H1 (cell line): ENCODE measurements around the gene XPNPEP2. TPM values are rescaled to one million over a fixed set of nuclear protein-coding genes. Genes with fewer than 3 reads are reported as not detected.

Experiments
- CTCF ChIA-PET: fragments of 300-600 bp; sonication (Branson Sonifier 250); formaldehyde crosslinking; loops from one replicate; lab custom pipeline; 2021; ENCODE audit not compliant: partially characterized antibody; lab: Charles Lee
- POLR2A ChIA-PET: fragments of 300-600 bp; sonication (Branson Sonifier 250); formaldehyde crosslinking; loops from one replicate; lab custom pipeline; 2021; ENCODE audit warnings: inconsistent platforms; ENCODE audit not compliant: partially characterized antibody; lab: Charles Lee
- DNase-seq, 2 experiments: peaks; one replicate each; pipeline versions ENCODE4 v3.0.0 to v3.0.0-alpha.2; 2010 to 2022; ENCODE audit warnings: low spot score in 2 of 2, low read depth in 1 of 2, mixed read lengths in 1 of 2
- FAIRE-seq: peaks from 2 replicates; lab custom pipeline; 2011; peaks lifted over from hg19 to GRCh38; lab: Jason Lieb, UNC
- H2AFZ ChIP-seq: 2 replicates; pipeline ENCODE4 v1.8.1; 2012; ENCODE audit warnings: low read length, inconsistent platforms
- H2AK5ac ChIP-seq: 2 replicates; pipeline ENCODE4 v1.6.1; 2013; ENCODE audit warnings: low read depth, low read length
- H2BK120ac ChIP-seq: replicated peaks from 2 replicates; pipeline ENCODE3; 2013; ENCODE audit warnings: low read depth, low read length, inconsistent platforms
- H2BK12ac ChIP-seq: 2 replicates; pipeline ENCODE4 v1.6.1; 2013; ENCODE audit warnings: low read depth, low read length
- H2BK15ac ChIP-seq: 2 replicates; pipeline ENCODE4 v1.6.1; 2013; ENCODE audit warnings: low read length
- H2BK20ac ChIP-seq: 2 replicates; pipeline ENCODE4 v1.6.1; 2013; ENCODE audit warnings: low read length
- H2BK5ac ChIP-seq: 2 replicates; pipeline ENCODE4 v1.6.1; 2013; ENCODE audit warnings: low read depth, low read length
- H3K14ac ChIP-seq: 2 replicates; pipeline ENCODE4 v1.6.1; 2013; ENCODE audit warnings: inconsistent platforms; ENCODE audit not compliant: insufficient read length
- H3K18ac ChIP-seq: 2 replicates; pipeline ENCODE4 v1.6.1; 2013; ENCODE audit warnings: low read length; ENCODE audit errors: extremely low read depth
- H3K23ac ChIP-seq: 2 replicates; pipeline ENCODE4 v1.6.1; 2013; ENCODE audit warnings: inconsistent platforms; ENCODE audit not compliant: insufficient read length
- H3K23me2 ChIP-seq: 2 replicates; pipeline ENCODE4 v1.6.1; 2013; ENCODE audit warnings: low read depth, low read length
- H3K27ac ChIP-seq: 2 replicates; pipeline ENCODE4 v1.6.1; 2011; ENCODE audit warnings: low read depth, low read length, inconsistent platforms
- H3K27me3 ChIP-seq, 4 experiments: replicated peaks in 1 of 4; 1 replicate in 1 of 4; 2 replicates in 3 of 4; pipeline versions ENCODE4 v1.6.1 to v1.8.1; 2011 to 2013; ENCODE audit warnings: low read length in 3 of 4, mild to moderate bottlenecking in 3 of 4, inconsistent platforms in 2 of 4, mixed read lengths in 2 of 4, moderate library complexity in 1 of 4; ENCODE audit not compliant: control insufficient read depth in 3 of 4, insufficient read depth in 3 of 4; ENCODE audit errors: extremely low read depth in 1 of 4
- H3K36me3 ChIP-seq, 4 experiments: 2 replicates each; pipeline versions ENCODE4 v1.6.1 to v1.8.1; 2011 to 2013; ENCODE audit warnings: mild to moderate bottlenecking in 4 of 4, low read length in 3 of 4, moderate library complexity in 2 of 4, control low read depth in 1 of 4, inconsistent platforms in 1 of 4; ENCODE audit not compliant: insufficient read depth in 4 of 4, control insufficient read depth in 2 of 4
- H3K4ac ChIP-seq: replicated peaks from 2 replicates; pipeline ENCODE3; 2013; ENCODE audit warnings: low read length, low read depth, mixed read lengths, inconsistent platforms; ENCODE audit not compliant: insufficient read length
- H3K4me1 ChIP-seq, 4 experiments: replicated peaks in 1 of 4; 1 replicate in 1 of 4; 2 replicates in 3 of 4; pipeline versions ENCODE4 v1.6.1 to v1.8.1; 2011 to 2013; ENCODE audit warnings: low read length in 3 of 4, inconsistent platforms in 2 of 4, mixed read lengths in 1 of 4; ENCODE audit not compliant: insufficient read depth in 4 of 4, control insufficient read depth in 3 of 4
- H3K4me2 ChIP-seq, 2 experiments: 2 replicates each; pipeline versions ENCODE4 v1.6.1 to v1.8.1; 2011 to 2013; ENCODE audit warnings: low read depth in 2 of 2, low read length in 2 of 2, control low read depth in 1 of 2, inconsistent platforms in 1 of 2, mild to moderate bottlenecking in 1 of 2; ENCODE audit not compliant: insufficient read depth in 1 of 2
- H3K4me3 ChIP-seq, 4 experiments: fragments of 200-600, 300-600 bp in 1 of 4; sonication (generic), shearing (Covaris generic), sonication (Bioruptor Twin) in 1 of 4; 2 replicates each; pipeline versions ENCODE4 v1.5.1 to v1.8.1; 2011 to 2016; ENCODE audit warnings: low read length in 4 of 4, low read depth in 3 of 4, control low read depth in 2 of 4, inconsistent platforms in 2 of 4, mild to moderate bottlenecking in 2 of 4, mixed read lengths in 1 of 4, moderate library complexity in 1 of 4; ENCODE audit not compliant: insufficient read depth in 2 of 4; ENCODE audit errors: extremely low read depth in 1 of 4
- H3K56ac ChIP-seq: replicated peaks from 2 replicates; pipeline ENCODE3; 2013; ENCODE audit warnings: low read depth, mild to moderate bottlenecking, mixed read lengths, low read length, inconsistent platforms; ENCODE audit not compliant: insufficient read length
- H3K79me1 ChIP-seq: 2 replicates; pipeline ENCODE4 v1.6.1; 2013; ENCODE audit warnings: low read depth, low read length, control low read depth
- H3K79me2 ChIP-seq, 2 experiments: 2 replicates each; pipeline versions ENCODE4 v1.6.1 to v1.8.1; 2012 to 2013; ENCODE audit warnings: low read length in 2 of 2, mild to moderate bottlenecking in 2 of 2, inconsistent platforms in 1 of 2; ENCODE audit not compliant: insufficient read depth in 2 of 2, control insufficient read depth in 1 of 2
- H3K9ac ChIP-seq, 4 experiments: replicated peaks in 1 of 4; 1 replicate in 1 of 4; 2 replicates in 3 of 4; pipeline versions ENCODE4 v1.6.1 to v1.8.1; 2011 to 2013; ENCODE audit warnings: low read depth in 3 of 4, low read length in 3 of 4, control low read depth in 2 of 4, mild to moderate bottlenecking in 2 of 4, moderate library complexity in 2 of 4, inconsistent platforms in 1 of 4; ENCODE audit errors: extremely low read depth in 1 of 4
- H3K9me3 ChIP-seq, 2 experiments: 2 replicates each; pipeline versions ENCODE4 v1.6.1 to v1.8.1; 2012 to 2013; ENCODE audit warnings: mild to moderate bottlenecking in 2 of 2, moderate library complexity in 2 of 2, control low read depth in 1 of 2, inconsistent platforms in 1 of 2, low read depth in 1 of 2, low read length in 1 of 2, mixed read lengths in 1 of 2; ENCODE audit not compliant: insufficient read depth in 2 of 2
- H4K20me1 ChIP-seq, 2 experiments: replicated peaks in 1 of 2; 2 replicates each; pipeline versions ENCODE3 to v1.8.1; 2011 to 2013; ENCODE audit warnings: inconsistent platforms in 2 of 2, low read length in 2 of 2, mild to moderate bottlenecking in 1 of 2; ENCODE audit not compliant: insufficient read depth in 2 of 2, control insufficient read depth in 1 of 2
- H4K5ac ChIP-seq: 2 replicates; pipeline ENCODE4 v1.6.1; 2013; ENCODE audit warnings: low read length, low read depth, mixed read lengths, inconsistent platforms; ENCODE audit not compliant: insufficient read length
- H4K8ac ChIP-seq: 2 replicates; pipeline ENCODE4 v1.8.0; 2013; ENCODE audit warnings: mild to moderate bottlenecking, moderate library complexity, low read length, inconsistent platforms; ENCODE audit not compliant: insufficient read depth; ENCODE audit errors: extremely low read depth
- H4K91ac ChIP-seq: replicated peaks from 2 replicates; pipeline ENCODE3; 2013; ENCODE audit warnings: low read length, mixed read lengths, inconsistent platforms; ENCODE audit not compliant: insufficient read length
- EP300 ChIP-seq, 2 experiments: IDR thresholded peaks; 1 replicate in 1 of 2; 2 replicates in 1 of 2; pipeline ENCODE4 v1.6.1; 2011 to 2012; ENCODE audit warnings: low read depth in 2 of 2, low read length in 2 of 2, mild to moderate bottlenecking in 2 of 2, borderline replicate concordance in 1 of 2, inconsistent platforms in 1 of 2, moderate library complexity in 1 of 2
- WGBS, 2 experiments: shearing (Covaris generic) in 1 of 2; methylation state at CpG; one replicate each; pipeline versions ENCODE4 v1.1.6 to v1.1.7; 2013 to 2015; ENCODE audit warnings: low lambda C conversion rate in 2 of 2, mixed read lengths in 2 of 2, inconsistent platforms in 1 of 2, low coverage in 1 of 2, missing lambda C conversion rate in 1 of 2; ENCODE audit not compliant: insufficient replicate concordance in 2 of 2, insufficient coverage in 1 of 2, insufficient read length in 1 of 2; ENCODE audit errors: extremely low coverage in 1 of 2, missing lambda C conversion rate in 1 of 2; 5-methylcytosine and 5-hydroxymethylcytosine counted together
- polyA plus RNA-seq, 7 experiments: library from polyadenylated mRNA; depleted of rRNA in 3 of 7; stranded (reverse) in 5 of 7; unstranded in 2 of 7; fragments of >200 nt in 5 of 7; fragments of 200-250 nt in 2 of 7; gene quantifications; 1 replicate in 5 of 7; 2 replicates in 1 of 7; 4 replicates in 1 of 7; pipeline versions ENCODE4 v1.2.1 to v1.2.3, GENCODE V29; 2011 to 2013; ENCODE audit warnings: missing spikeins in 2 of 7, mixed read lengths in 2 of 7
- total RNA-seq: library from RNA; stranded (reverse); fragmentation: NEBNext Ultra II Directional; extraction: Animal tissue kit (Norgen Biotek cat#: 25700); gene quantifications from 2 replicates; pipeline ENCODE4 v1.2.1, GENCODE V29; 2021

The XPNPEP2 gene
- total and polyA plus RNA-seq, 2 of the 8 experiments (the other 6 are each of a cell fraction or from before 2014, with no cell fraction given) = 0.27 TPM; not detected in 1

DNA sequence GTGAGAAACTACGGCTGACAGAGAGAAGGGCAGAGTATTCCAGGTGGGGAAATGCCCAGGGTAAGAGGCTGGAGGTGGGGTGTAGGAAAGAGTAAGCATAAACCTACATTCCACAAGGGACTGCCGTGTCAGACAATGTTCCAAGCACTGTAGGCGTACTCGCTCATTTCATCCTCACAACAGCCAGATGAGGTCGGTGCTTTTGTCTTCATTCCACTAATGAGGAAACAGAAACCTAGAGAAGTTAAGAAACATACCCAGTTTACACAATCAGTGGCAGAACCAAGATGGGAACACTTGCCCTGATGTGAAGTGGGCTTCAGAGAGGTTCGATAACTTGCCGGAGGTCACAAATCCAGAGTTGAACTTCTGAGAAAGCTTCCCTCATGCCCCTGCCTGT is 45.6 kb downstream of the XPNPEP2 start:
- no peaks in the 10 kb centered on the region for H3K23me2 ChIP-seq
- no peaks in the 10 kb centered on the region for H3K79me1 ChIP-seq
- no peak overlapping the region for H2BK120ac ChIP-seq
- H2AFZ ChIP-seq = no peak overlapping the region
- no peak overlapping the region for H4K5ac ChIP-seq
- no peak for TF ChIP-seq EP300 (IDR thresholded peaks at IDR 0.05; ENCODE audit: borderline replicate concordance in 1 of 2, low read depth in 2 of 2, low read length in 2 of 2)
- TF ChIP-seq, all 59 proteins: peak for 0
- POLR2A ChIA-PET = no interaction called here
- Histone ChIP-seq H3K14ac (no peak overlapping the region), H3K4ac (no peak overlapping the region), H4K20me1 (no peaks in the 10 kb centered on the region), H3K18ac (no peak overlapping the region), H3K27ac (no peak overlapping the region), H4K91ac (no peak overlapping the region), H3K9ac (no peak overlapping the region), H3K56ac (no peak overlapping the region), H3K27me3 (no peaks in the 10 kb centered on the region), H2BK5ac (no peak overlapping the region), H3K4me2 (no peak overlapping the region), H2BK20ac (no peak overlapping the region), H3K23ac (no peak overlapping the region), H3K9me3 (no peaks in the 10 kb centered on the region), H3K4me3 (no peak overlapping the region), H3K79me2 (no peaks in the 10 kb centered on the region), H3K36me3 (no peaks in the 10 kb centered on the region), H2BK15ac (no peak overlapping the region), H4K8ac (no peak overlapping the region), H3K4me1 (no peaks in the 10 kb centered on the region), H2BK12ac (no peak overlapping the region), H2AK5ac (no peak overlapping the region)
- DNase-seq (no peak), FAIRE-seq (no peak)
- 91% methylated on average over 7 of the region's 7 CpGs; no CpG with 5 or more reads in 1 of the 2 experiments for WGBS, 2 experiments
- CTCF ChIA-PET = interaction anchor here (0.6 to 1.3 kb wide), 3 partner anchors 10 to 141 kb away, joined by 3 to 4 read pairs (median 3); no protein-coding TSS in a partner anchor
